Astrocyte of the hippocampus (primary cell): ENCODE results near the gene COX4I1.

Experiments
- DNase-seq: peaks from one replicate; pipeline ENCODE4 v3.0.0; 2011; ENCODE audit warnings: low read depth, low spot score

The COX4I1 gene

GRCh38 chr16:85767531-85767930 is 32.0 kb upstream of the COX4I1 start:
- peak; percentile 89 for DNase-seq

GRCh38 chr16:85768199-85768598 is 31.3 kb upstream of the COX4I1 start:
- no peak for DNase-seq

GRCh38 chr16:85770741-85771140 is 28.8 kb upstream of the COX4I1 start:
- no peak for DNase-seq

- no peak for DNase-seq
These were observed 26.5 kb upstream of the COX4I1 start for GRCh38 chr16:85773044-85773443.

- DNase-seq, result no peak
These were observed 25.4 kb upstream of the COX4I1 start for GRCh38 chr16:85774136-85774535.

GRCh38 chr16:85774811-85775210 is 24.7 kb upstream of the COX4I1 start:
- no peak for DNase-seq

- peak; percentile 49 for DNase-seq
These were observed 21.7 kb upstream of the COX4I1 start for GRCh38 chr16:85777583-85778310.

GRCh38 chr16:85778873-85779272 is 20.6 kb upstream of the COX4I1 start:
- DNase-seq, result no peak

- DNase-seq, result no peak
These were observed 19.2 kb upstream of the COX4I1 start for GRCh38 chr16:85780281-85780680.

GRCh38 chr16:85781156-85781555 is 18.3 kb upstream of the COX4I1 start:
- no peak for DNase-seq

- DNase-seq, result peak; percentile 93
These were observed 17.7 kb upstream of the COX4I1 start for GRCh38 chr16:85781695-85782370.

GRCh38 chr16:85782451-85782850 is 17.0 kb upstream of the COX4I1 start:
- DNase-seq, result peak; percentile 51

GRCh38 chr16:85783441-85783840 is 16.1 kb upstream of the COX4I1 start:
- DNase-seq, result no peak

GRCh38 chr16:85784813-85785212 is 14.7 kb upstream of the COX4I1 start:
- no peak for DNase-seq

GRCh38 chr16:85785927-85786326 is 13.6 kb upstream of the COX4I1 start:
- no peak for DNase-seq

- no peak for DNase-seq
These were observed 10.7 kb upstream of the COX4I1 start for GRCh38 chr16:85788819-85789218.

GRCh38 chr16:85789773-85790172 is 9.7 kb upstream of the COX4I1 start:
- DNase-seq, result no peak

- DNase-seq, result no peak
These were observed 5.7 kb upstream of the COX4I1 start for GRCh38 chr16:85793662-85794298.

GRCh38 chr16:85794696-85795095 is 4.8 kb upstream of the COX4I1 start:
- no peak for DNase-seq

GRCh38 chr16:85796152-85796551 is 3.3 kb upstream of the COX4I1 start:
- DNase-seq, result no peak

GRCh38 chr16:85796599-85796998 is 2.9 kb upstream of the COX4I1 start:
- no peak for DNase-seq

GRCh38 chr16:85798283-85798776 is 1.2 kb upstream of the COX4I1 start:
- DNase-seq, result no peak
